Spleen (tissue), 7 donors: ENCODE results near the gene APOE.

Experiments
- CTCF ChIP-seq, 11 experiments: fragments of 200-600 bp in 7 of 11; fragments of 450-650 bp in 4 of 11; sonication (generic) in 4 of 11; IDR thresholded peaks in 8 of 11; conservative IDR thresholded peaks in 3 of 11; 1 replicate in 7 of 11; 2 replicates in 4 of 11; pipeline versions ENCODE4 v1.4.0 to v1.8.0; 2016 to 2021; ENCODE audit warnings: antibody characterized with exemption in 11 of 11, inconsistent platforms in 4 of 11, mild to moderate bottlenecking in 1 of 11
- POLR2A ChIP-seq, 3 donors: fragments of 450-650 bp; IDR thresholded peaks; one replicate each; pipeline ENCODE4 v1.5.1; 2017; ENCODE audit warnings: antibody characterized with exemption in 3 of 3, mild to moderate bottlenecking in 1 of 3
- donor health status: DM: no; HTN: no; CAD: no; lungs with moderate emphysema.
- donor health status: DM: no; HTN: no; CAD: no.
- donor health status: DM: no; HTN: no; CAD: no.

GRCh38 chr19:44876930-44877535 lies 28.6 kb upstream of the APOE start:
- TF ChIP-seq CTCF (IDR thresholded peaks at IDR 0.05 in 8 of 11, conservative IDR thresholded peaks at IDR 0.05 in 3 of 11) (no peak), POLR2A (IDR thresholded peaks at IDR 0.05) (no peak)
